ENCODE data around the gene ENOX1.

ENOX1 gene

DNA sequence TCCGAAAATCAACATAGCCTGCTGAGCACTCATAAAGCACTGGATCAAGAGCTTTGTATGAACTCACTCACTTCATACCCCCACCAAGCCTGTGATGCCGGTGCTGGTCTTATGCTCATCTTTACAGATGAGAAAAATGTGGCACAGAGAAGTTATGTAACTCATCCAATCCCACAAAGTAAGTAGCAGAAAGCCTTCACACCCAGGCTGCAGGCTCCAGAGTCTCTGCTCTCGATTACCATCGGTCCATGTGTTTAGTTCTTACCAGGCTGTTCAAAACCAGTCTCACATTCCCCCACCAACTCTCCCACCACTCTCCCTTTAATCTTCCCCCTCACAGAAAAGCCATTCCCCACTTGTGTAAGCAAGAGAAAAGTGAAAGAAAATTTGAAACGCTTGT, 487.4 kb downstream of the ENOX1 start:
- no peak for DNase-seq

DNA sequence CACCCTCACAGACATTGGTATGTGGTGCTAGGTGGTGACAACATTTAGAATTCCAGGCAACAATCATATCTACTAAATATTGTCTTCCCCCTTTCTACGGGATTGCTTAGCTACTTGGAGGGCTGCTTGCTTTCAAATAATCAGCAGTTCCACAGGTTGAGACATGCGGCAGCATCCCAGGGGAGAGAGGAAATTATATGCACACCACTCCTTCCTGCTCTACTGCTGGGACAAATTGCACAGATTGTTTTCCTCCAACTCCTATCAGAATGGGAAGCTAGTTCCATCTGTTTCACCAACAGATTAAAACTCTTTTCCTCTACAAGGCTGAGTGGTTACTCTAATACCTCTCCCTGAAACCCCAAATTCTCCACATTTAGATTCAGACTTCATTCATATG, 488.0 kb downstream of the ENOX1 start:
- no peak for DNase-seq

DNA sequence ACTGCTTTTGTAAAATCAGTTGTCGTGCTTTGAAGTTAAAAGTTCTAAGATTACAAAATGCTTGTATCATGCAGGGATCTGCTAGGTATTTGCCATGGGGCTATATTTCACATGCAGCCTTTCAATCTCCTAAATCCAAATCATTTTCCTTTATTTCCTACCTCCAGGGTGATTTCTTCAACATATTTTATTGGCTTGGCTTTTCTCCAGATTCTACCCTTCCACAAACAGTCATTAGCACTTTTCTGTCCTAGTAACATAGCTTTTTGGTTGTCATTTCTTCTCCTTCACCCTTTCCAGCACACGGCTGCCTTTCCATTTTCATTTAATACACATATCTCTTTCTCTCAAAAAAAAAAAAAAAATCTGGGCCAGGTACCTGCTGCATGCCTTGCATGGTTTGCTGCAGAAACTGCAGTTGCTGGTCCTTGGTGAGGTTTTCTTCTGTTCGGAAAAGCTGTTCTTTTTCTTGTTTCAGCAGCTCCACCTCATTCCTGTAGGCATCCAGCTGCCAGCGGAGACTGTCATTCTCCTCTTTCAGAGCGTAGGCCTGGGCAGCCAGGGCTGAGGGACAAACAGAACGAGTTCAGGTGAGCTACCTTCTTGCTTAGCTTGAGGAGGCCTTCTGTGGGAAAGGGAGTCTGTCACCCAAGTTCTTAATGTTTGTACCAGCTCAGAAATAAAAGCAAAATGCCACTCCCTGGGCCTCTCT, 488.6 kb downstream of the ENOX1 start:
- no peak for DNase-seq

DNA sequence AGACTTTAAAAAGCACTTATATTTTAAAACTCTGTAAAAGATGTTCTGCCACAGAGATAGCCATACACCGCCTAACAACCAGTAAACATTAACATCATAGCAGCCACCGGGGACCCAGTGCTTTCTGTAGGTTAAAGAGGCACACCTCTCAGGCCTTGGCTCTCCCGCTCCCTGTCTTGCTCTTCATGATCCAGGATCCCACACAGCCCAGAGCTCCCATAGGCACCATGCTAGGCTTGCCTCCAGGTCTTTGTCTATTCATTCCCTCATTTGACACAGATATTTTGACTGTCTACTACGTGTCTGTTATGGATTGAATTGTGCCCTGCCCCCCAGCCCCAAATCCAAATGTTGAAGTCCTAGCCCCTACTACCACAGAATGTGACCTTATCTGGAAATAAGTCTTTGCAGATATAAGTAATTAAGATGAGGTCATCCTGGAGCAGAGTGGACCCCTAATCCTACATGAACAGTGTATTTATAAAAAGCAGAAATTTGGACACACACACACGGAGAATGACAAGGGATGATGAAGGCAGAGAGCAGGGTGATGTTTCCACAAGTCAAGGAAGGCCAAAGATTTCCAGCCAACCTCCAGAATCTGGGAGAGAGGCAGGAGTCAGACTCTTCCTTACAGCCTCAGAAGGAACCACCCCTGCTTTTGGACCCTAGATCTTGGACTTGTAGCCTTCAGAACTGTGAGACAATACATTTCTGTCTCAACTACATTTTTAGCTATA, 490.8 kb downstream of the ENOX1 start:
- DNase-seq: no peak

DNA sequence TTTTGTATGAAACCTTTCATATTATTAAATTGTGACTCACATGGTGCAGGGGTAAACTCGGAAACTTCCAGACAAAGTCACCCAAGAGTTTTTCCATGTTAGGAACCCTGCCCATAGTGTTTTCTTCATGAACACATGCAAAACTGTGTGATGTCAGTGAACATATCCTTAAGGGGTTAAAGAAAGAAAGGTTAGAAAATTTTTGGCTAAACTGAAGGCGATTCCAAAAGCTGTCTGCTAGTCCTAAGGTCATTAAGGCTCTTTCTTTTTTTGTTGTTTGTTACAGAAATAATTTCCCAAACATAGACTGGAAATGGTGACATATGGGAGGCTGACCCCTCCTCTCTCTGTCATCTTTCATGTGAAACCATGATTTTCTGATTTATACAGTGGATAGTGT, 491.5 kb downstream of the ENOX1 start:
- no peak for DNase-seq

DNA sequence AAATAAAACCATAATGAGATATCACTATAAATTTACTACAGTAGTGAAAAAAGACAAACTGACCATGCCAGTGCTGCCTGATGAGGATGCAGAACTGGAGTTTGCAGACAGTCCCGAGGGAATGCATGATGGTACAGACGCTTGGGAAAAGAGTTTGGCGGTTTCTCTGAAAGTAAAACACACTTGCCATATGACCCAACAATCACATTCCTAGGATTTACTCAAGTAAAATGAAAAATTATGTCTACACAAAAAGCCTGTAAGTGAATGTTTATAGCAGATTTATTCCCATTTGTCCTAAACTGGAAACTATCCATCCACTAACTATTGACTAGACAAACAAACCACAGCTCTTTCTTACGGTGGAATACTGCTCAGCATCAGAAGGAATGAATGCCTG, 492.4 kb downstream of the ENOX1 start:
- DNase-seq: no peak

DNA sequence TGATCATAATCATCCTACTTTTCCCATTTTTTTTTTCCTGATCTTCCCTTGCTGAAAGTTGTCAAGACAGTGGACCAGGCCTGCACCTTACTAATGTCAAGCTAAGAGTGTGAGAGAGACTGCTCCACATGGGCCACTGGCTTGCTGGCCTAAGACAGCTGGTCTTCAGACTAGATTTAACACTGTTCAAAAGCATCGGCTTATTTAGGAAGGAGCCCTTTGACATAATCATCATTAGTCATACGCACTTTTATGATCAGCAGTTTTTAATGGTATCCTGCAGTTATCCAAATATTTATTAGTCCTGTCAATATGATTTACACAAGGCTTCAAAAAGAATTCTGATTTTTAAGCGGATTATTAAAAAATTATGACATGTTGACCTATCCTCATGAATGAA, 492.8 kb downstream of the ENOX1 start:
- DNase-seq: no peak

DNA sequence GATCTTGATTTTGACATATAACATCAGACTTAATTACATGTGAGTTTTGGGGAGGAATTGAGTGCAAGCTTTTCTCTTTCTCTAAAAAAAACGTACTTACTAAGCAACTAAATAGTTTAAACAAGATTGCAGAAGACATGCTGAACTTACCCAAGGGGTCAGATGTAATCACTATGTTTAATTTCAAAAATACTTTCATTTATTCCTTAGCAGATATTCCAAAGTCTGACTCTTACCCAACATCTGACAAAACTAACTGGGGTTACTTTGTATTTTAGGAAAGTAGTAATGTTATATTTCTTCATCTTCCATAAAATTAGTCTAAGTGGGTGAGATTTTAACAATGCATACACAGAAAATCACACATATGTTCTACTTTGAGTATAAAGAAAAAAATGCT, 493.2 kb downstream of the ENOX1 start:
- DNase-seq: no peak

DNA sequence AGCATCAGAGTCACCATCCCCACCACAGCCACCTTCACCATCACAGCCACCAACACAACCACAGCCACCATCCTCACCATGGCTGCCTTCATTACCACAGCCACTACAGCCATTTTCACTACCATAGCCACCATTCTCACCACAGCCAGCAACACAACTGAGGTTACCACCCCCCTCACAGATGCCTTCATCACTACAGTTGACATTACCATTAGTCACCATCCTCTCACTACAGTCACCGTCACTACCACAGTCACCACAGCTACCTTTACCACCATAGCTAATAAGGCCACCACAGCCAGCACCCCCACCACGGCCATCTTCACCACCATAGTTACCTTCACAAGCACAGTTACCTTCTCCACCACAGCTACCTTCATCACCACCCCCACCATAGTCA, 493.8 kb downstream of the ENOX1 start:
- no peak for DNase-seq

DNA sequence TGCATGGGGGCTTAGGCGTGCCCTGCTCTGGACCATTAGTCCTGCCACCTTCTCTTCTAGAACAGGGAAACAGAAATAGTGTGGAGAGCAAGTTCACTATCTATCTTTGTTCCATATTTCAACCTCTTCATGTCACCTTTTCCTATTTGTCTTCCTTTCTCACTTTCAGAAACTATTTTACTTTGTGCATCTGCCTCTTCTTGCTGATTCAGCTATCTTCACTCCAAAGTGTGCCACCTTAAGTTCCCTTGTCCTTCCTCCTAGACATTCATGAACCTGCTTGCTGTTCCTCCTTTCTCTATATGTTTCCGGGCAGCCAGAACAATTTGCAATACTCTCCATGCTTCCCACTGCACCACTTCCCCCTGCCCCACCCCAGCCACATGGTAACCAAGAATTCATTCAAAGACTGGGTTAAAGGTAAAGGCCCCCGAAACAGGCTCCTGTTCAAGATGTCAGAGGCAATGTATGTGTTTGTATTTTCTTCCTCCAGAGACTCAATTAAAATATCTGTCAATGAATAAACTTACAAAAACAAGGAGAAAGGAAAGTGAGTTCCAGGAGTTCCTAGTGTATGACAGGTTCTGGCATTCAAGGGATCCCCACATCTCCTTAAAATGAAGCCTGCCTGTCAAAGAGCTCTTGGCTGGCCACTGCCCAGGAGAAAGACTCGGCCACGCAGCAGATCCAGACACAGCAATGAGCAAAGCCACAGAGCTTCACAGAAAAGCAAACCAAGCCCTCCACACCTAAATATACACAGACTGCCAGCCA, 495.3 kb downstream of the ENOX1 start:
- DNase-seq: no peak

DNA sequence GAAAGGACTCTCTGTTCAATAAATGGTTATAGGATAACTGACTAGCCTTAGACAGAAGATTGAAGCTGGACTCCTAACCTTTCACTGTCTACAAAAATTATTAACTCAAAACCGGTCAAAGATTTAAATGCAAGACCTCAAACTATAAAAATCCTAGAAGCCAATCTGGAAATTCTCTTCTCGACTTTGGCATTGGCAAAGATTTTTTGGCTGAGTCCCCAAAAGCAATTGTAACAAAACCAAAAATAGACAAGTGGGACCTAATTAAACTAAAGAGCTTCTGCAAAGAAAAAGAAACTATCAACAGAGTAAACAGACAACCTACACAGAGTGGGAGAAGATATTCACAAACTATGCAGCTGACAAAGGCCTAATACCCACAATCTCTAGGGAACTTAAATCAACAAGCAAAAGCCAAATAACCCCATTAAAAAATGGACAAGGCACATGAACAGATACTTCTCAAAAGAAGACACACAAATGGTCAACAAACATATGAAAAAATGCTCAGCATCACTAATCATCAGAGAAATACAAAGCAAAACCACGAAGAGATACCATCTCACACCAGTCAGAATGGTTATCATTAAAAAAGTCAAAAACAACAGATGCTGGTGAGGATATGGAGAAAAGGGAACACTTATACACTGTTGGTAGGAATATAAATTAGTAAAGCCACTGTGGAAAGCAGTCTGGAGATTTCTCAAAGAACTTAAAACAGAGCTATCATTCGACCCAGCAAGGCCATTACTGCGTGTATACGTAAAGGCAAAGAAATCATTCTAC, 497.1 kb downstream of the ENOX1 start:
- DNase-seq: no peak

DNA sequence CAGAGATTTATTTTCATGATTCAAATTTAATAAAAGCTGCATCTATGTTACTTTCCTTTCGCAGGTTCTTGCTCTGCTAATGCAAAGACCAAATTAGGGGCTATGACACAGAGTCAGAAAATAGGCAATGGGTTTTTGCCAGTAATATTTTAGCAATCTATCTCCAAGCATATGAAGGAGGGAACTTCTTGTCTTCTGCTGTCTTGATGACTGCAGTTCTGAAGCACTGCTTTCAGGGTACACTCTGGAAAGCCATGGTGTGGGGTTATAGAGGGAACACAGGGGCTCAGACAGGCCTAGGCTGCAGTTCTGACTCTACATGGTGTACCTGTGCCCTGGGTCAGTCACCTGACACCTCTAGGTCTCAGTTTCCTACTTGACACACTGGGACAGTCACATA, 500.0 kb downstream of the ENOX1 start:
- DNase-seq: no peak

DNA sequence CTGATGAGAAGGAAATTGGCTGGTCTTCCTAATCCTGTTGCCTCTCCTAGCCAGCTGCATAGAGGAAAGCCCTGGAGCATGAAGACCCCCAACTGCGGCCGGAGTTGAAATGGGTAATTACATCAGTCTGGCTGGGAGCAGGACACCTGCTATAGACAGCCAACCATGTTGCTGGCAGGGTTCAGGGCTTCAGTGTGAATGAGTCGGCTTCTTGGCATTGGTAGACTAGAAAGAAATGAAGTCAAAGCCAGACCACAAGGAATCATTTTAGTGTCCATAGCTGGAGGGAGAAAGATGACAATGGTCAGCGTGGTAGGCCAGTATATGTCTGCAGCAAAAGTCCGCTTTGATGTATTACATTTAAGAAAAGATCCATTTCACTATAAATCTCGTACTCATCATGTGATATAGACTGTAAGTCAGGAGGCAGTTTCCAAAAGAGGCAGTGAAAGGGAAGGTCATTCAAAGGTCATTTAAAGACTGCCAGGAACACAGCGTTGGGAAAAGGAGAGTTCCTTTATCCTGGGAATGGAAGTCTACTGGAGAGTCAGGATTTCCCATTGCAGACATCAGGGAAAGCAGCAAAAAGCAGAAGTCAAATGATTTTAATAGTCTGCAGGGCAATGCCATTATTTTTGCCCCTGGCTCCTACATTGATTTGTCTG, 500.7 kb downstream of the ENOX1 start:
- DNase-seq: no peak

DNA sequence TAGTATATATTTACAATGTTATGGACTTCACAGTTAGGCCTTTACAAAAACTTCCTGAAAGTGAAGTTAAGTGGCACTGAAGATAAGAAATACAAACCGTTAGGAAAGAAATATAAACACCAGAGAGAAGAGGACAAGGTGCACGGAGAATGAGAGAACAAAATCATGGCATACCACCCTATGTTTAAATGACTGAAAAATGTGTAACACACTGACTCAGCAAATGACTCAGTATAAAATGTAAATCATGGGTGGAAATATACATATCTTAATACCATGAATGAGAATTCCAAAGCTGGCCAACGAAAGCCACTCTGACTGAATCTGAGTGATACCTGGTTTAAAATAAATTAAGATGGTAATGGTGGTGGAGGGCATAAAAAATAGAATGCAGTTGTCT, 502.6 kb downstream of the ENOX1 start:
- no peak for DNase-seq

DNA sequence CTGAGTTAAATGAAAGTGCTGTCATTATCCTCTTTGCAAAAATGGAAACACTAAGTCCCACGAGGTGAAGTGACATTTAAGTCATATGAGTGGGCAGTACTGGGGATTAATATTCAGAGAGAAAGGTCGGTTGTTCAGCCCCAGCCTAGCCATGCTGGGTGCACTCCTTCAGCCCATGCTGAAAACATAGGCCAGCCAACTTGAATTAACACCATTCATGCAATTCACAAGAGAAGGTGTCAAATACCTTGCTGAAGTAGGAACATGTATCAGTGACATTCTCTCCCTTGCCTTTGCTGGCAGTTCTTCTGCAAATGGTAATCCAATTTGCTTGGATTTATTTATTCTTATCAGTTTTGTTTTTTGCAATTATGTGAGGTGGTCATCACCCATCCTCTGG, 507.1 kb downstream of the ENOX1 start:
- DNase-seq: no peak

DNA sequence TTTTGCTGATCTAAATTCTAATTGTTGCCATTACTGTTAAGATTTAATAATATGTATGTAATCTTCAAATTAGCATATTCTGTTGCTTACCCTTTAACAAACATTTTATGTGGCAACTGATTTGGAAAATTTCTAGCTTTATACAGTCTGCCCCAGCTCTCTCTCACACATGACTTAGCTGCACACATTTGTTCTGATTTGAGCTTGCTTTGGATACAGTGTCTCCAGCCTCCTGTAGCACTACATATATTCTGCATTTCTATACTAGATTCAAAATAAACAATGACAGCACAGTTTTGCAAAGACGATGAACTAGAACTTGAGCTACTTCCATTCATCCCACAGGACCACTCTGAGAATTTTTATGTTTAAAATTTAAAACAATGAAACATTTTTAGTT, 508.6 kb downstream of the ENOX1 start:
- no peak for DNase-seq

DNA sequence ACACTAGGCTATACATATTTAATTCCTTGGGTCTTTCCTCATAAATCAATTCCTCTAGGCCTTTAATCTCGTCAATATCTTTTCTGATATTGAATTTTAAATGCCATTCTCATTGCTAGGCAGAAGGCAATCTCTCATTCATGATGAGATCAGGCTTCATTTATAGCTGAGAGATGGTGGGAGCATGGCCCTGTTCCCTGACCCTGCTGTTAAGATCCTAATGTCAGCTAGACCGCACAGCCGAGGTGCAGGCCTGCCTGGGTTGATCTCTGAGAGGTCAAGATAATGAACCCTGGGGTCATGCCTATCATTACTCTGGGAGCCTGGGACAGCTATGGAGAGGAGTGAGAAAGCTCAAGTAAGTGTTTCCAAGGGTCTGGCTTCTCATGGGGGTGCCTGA, 509.6 kb downstream of the ENOX1 start:
- no peak for DNase-seq

DNA sequence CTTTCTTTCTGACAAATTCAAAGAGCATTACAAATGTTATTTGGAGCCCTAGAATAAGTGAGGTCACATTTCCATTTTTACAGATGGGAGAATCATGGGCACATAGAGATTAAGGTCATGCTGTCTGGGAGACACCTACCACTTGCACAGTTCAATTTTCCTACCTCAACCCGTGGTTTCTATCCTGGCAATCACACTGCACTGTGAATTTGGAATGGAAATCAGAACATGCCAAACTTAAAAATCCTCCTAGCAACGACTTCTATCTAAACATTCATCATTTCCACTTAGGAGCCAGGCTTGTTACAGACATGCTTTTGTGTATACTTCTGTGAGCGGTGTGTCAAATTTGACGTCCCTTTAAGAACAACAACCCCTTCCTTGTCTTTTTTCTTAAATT, 511.9 kb downstream of the ENOX1 start:
- no peak for DNase-seq

DNA sequence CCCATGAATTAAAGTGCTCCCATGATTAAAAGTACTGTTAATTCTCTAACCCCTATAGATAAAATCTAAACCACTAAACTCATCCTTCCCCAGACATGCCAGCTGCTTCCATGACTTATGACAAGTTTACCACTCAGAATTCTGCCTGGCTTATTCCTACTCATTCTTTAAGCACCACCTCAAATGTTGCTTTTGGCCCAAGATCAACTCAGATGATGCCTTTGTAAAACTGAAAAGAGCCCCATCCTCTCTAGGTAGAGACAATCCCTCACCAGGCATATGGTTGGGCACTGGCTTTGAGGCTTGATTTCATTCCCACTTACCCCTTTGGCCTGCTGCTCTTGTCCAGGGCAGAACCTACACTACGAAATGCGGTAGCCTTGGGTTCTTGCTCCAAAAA, 513.4 kb downstream of the ENOX1 start:
- DNase-seq: no peak

DNA sequence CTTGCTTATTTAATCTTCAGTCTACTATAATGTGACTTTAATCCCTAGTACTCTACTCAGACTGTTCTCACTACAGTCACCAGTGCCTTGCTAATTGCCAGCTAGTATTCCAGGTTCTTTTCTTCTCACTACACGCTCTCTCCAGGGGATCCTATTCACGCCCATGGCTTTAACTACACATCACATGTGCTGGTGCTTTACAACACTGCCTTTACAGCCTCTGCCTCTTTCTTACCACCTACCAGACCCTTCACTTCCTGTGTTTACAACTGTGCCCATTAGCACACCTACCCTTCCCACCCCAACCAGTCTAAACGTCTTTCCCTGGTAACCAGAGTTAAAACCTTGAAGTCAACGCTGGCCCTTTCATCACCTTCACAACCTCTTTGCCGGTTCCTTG, 513.9 kb downstream of the ENOX1 start:
- no peak for DNase-seq

DNA sequence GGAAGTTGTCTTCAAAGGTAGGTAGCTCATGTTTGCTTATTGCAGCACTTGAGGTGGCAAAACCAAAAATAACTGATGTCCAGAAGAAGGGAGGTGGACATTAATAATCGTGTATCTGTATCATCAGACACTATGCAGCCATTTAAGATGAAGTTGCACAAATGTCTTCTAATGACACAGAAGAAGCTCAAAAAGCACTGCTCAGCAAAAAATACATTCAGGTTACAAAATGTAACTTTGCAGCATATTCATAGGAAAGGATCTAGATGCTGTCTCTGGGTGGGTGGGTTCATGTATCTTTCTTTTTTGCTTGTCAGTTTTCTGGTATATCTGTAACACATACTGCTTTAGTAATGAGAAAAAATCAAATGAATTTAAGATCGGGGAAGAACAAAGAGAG, 515.6 kb downstream of the ENOX1 start:
- DNase-seq: no peak

DNA sequence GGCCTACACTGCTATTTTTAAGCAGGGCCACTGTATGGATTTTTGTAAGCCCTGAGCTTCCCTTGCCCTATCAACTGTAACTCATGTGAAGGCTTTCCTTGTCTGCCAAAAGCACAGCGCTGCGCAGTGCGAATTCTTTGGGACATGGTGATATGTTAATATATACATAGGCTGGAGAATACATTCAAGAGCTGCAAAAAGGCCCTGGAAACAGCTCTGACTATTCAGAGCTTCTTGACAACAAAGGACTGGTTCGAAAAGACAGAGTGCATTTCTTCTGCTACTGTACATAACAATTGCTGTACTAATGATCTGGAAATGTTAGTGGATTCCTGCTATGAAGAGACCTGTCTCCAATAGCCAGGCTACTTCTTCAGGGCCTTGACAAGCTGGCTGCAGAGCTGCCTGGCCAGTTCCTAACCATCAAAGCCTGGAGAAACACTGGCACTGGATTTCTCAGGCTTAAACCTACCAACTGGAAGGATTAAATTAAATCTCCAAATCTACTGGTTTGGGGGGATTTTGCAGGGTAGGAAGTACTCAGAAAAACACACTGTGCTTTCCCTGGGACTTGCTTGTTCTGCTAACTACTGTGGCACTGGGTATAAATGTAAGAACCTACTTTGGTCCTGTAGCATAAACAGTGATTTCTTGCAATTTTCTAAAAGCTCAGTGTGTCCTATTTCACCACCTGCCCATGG, 516.5 kb downstream of the ENOX1 start:
- DNase-seq: no peak
